ENCODE results near the gene ADA.

DNA sequence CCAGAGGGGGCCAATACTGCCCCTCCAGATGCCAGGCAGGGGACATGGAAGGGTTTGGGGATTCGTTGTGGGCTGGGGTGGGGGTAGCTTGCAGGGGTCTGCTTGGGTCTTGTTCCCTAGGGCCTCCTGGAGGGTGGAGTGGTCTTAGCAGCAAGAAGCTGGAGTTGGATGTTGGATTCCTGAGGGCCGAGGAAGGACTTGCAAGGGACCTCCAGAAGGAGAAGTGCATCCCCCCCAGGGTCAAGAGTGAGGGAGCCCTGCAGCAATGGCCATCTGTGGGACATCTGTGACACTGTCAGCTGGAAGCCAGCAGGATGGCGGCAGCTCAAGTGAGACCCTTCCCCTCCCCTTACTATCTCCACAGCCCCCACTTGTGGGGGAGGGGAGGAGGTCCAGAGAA, 38.3 kb upstream of the ADA start:
- TF ChIP-seq POLR2A (IDR thresholded peaks at IDR 0.05) (no peak), POLR2AphosphoS5 (IDR thresholded peaks at IDR 0.05; ENCODE audit: insufficient read depth in 1 of 2, low read depth in 1 of 2) (no peak)
- TF ChIP-seq, protein P1, sequence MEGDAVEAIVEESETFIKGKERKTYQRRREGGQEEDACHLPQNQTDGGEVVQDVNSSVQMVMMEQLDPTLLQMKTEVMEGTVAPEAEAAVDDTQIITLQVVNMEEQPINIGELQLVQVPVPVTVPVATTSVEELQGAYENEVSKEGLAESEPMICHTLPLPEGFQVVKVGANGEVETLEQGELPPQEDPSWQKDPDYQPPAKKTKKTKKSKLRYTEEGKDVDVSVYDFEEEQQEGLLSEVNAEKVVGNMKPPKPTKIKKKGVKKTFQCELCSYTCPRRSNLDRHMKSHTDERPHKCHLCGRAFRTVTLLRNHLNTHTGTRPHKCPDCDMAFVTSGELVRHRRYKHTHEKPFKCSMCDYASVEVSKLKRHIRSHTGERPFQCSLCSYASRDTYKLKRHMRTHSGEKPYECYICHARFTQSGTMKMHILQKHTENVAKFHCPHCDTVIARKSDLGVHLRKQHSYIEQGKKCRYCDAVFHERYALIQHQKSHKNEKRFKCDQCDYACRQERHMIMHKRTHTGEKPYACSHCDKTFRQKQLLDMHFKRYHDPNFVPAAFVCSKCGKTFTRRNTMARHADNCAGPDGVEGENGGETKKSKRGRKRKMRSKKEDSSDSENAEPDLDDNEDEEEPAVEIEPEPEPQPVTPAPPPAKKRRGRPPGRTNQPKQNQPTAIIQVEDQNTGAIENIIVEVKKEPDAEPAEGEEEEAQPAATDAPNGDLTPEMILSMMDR (IDR thresholded peaks at IDR 0.05), result no peak
